ENCODE data around the gene CFHR3.
"Not testable (repeated sequence)": the region's sequence is repeated elsewhere in the genome, so short reads cannot be mapped to it uniquely, and the experiment has no call there.

- not testable (repeated sequence) for TF ChIP-seq POLR2AphosphoS5 (IDR thresholded peaks at IDR 0.05)
- TF ChIP-seq, protein P1, sequence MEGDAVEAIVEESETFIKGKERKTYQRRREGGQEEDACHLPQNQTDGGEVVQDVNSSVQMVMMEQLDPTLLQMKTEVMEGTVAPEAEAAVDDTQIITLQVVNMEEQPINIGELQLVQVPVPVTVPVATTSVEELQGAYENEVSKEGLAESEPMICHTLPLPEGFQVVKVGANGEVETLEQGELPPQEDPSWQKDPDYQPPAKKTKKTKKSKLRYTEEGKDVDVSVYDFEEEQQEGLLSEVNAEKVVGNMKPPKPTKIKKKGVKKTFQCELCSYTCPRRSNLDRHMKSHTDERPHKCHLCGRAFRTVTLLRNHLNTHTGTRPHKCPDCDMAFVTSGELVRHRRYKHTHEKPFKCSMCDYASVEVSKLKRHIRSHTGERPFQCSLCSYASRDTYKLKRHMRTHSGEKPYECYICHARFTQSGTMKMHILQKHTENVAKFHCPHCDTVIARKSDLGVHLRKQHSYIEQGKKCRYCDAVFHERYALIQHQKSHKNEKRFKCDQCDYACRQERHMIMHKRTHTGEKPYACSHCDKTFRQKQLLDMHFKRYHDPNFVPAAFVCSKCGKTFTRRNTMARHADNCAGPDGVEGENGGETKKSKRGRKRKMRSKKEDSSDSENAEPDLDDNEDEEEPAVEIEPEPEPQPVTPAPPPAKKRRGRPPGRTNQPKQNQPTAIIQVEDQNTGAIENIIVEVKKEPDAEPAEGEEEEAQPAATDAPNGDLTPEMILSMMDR (IDR thresholded peaks at IDR 0.05): not testable (repeated sequence)
Observed at GRCh38 chr1:196819531-196819930, 44.9 kb downstream of the CFHR3 start, which contains the start of gene CFHR1.
